Thyroid gland (tissue), 4 donors: Measurements from ENCODE around the gene CEP120. TPM values are rescaled to one million over a fixed set of nuclear protein-coding genes. Genes with fewer than 3 reads are reported as not detected.

Experiments used
- DNase-seq, 2 donors: peaks; one replicate each; pipeline ENCODE4 v3.0.0-alpha.2; 2019
- H3K27ac ChIP-seq, 3 donors: fragments of 200-600 bp; sonication (generic); 1 replicate in 2 of 3; 2 replicates in 1 of 3; pipeline ENCODE4 v1.5.1; 2016 to 2019; ENCODE audit warnings: mild to moderate bottlenecking in 1 of 3, moderate library complexity in 1 of 3
- H3K27me3 ChIP-seq: fragments of 200-600 bp; sonication (generic); one replicate; pipeline ENCODE4 v1.5.1; 2019
- H3K36me3 ChIP-seq, 2 donors: fragments of 200-600 bp; sonication (generic); one replicate each; pipeline ENCODE4 v1.5.1; 2016 to 2019
- H3K4me1 ChIP-seq, 2 donors: fragments of 200-600 bp; sonication (generic); one replicate each; pipeline ENCODE4 v1.5.1; 2017 to 2019
- H3K4me3 ChIP-seq, 3 donors: fragments of 200-600 bp; sonication (generic); replicated peaks in 1 of 3; 1 replicate in 2 of 3; 2 replicates in 1 of 3; pipeline ENCODE4 v1.5.1; 2016; ENCODE audit warnings: mild to moderate bottlenecking in 1 of 3
- H3K9me3 ChIP-seq: fragments of 200-600 bp; sonication (generic); one replicate; pipeline ENCODE4 v1.5.1; 2017
- CTCF ChIP-seq, 6 experiments: fragments of 200-600 bp in 3 of 6; fragments of 450-650 bp in 3 of 6; sonication (generic) in 3 of 6; IDR thresholded peaks; one replicate each; pipeline ENCODE4 v1.5.1; 2016 to 2019; ENCODE audit warnings: antibody characterized with exemption in 6 of 6, mild to moderate bottlenecking in 2 of 6, inconsistent platforms in 1 of 6, moderate library complexity in 1 of 6
- POLR2A ChIP-seq, 2 donors: fragments of 450-650 bp; IDR thresholded peaks; one replicate each; pipeline ENCODE4 v1.6.1; 2017; ENCODE audit warnings: antibody characterized with exemption in 2 of 2, mild to moderate bottlenecking in 2 of 2, moderate library complexity in 1 of 2
- WGBS, 2 donors: methylation state at CpG; one replicate each; pipeline ENCODE4 v1.1.5; 2017; 5-methylcytosine and 5-hydroxymethylcytosine counted together
- intact Hi-C: fragments of 100-400 bp; cut with DNase I; formaldehyde crosslinking; loops from one replicate; pipeline ENCODE4 v1.15.1; 2023
- total RNA-seq, 4 donors: library from RNA; depleted of rRNA; stranded (reverse); fragments of >200 nt; gene quantifications; one replicate each; pipeline ENCODE4 v1.2.3, GENCODE V29; 2016

CEP120 gene
- total RNA-seq, 4 donors from 2014 or later: 21.7 to 32.0 (median 23.6) TPM

DNA sequence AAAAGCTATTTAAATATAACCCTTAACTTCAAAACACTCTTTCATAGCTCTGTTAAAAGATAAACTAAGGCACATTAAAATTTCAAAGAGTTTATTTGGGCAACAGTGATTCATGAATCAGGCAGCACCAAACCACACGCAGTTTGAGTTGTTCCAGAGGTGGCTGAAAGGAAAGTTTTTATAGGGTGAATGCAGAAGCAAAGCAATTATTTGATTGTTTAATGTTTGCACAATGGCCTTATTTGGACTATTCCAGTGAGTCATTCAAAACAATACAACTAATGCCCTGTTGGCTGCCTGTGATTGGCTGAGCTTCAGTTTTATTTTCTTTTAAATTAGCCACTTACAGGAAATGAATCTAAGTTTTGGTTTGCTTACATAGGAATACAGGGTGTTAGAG is 125.3 kb downstream of the CEP120 start:
- no peak overlapping the region for H3K27ac ChIP-seq
- no peaks in the 10 kb centered on the region for H3K4me1 ChIP-seq
- H3K4me3 ChIP-seq: no peak overlapping the region
- DNase-seq: no peak
- WGBS, 2 donors: 82 to 83% methylated on average over 1 of the region's 1 CpG
- no peaks in the 10 kb centered on the region for H3K36me3 ChIP-seq
- no peaks in the 10 kb centered on the region for H3K27me3 ChIP-seq
- intact Hi-C loops: no loop called here
- H3K9me3 ChIP-seq: no peaks in the 10 kb centered on the region
- no peak for TF ChIP-seq CTCF (IDR thresholded peaks at IDR 0.05)
- no peak for TF ChIP-seq POLR2A (IDR thresholded peaks at IDR 0.05)

GRCh38 chr5:123297198-123297831 is 125.9 kb downstream of the CEP120 start:
- Histone ChIP-seq H3K9me3 (no peaks in the 10 kb centered on the region), H3K27ac (no peak overlapping the region), H3K4me1 (no peaks in the 10 kb centered on the region), H3K27me3 (no peaks in the 10 kb centered on the region), H3K36me3 (no peaks in the 10 kb centered on the region), H3K4me3 (no peak overlapping the region)
- 89% methylated on average over 2 of the region's 2 CpGs for WGBS, 2 donors
- intact Hi-C loops: no loop called here
- no peak for DNase-seq
- no peak for TF ChIP-seq CTCF (IDR thresholded peaks at IDR 0.05)
- no peak for TF ChIP-seq POLR2A (IDR thresholded peaks at IDR 0.05)

Other genes with a start within 250 kb of the CEP120 start
- 10 to 100 TPM; 43.5 to 60.0 (median 53.2) TPM for gene CSNK1G3, start 88.8 kb upstream of the CEP120 start, total RNA-seq